K562 (cell line): ENCODE results near the gene ZNF468. TPM values are rescaled to one million over a fixed set of nuclear protein-coding genes. Genes with fewer than 3 reads are reported as not detected.

Experiments
- CREBBP ChIP-seq: IDR thresholded peaks from one replicate; pipeline ENCODE4 v1.6.1; 2012; ENCODE audit warnings: low read depth, mild to moderate bottlenecking, control low read depth, inconsistent platforms, low read length
- ELF4 ChIP-seq: fragments of 450-650 bp; formaldehyde crosslinking; IDR thresholded peaks from 2 replicates; pipeline ENCODE4 v1.4.0; 2022; ENCODE audit warnings: missing genetic modification characterization
- GTF2F1 ChIP-seq: IDR thresholded peaks from 2 replicates; pipeline ENCODE4 v1.6.1; 2011; ENCODE audit warnings: low read depth, low read length, improper control_type of control experiment
- HEY1 ChIP-seq: fragments of 250-450 bp; sonication (Bioruptor Pico); IDR thresholded peaks from 2 replicates; pipeline ENCODE4 v1.5.0; 2020; ENCODE audit warnings: mild to moderate bottlenecking, moderate library complexity, borderline replicate concordance
- HNRNPUL1 ChIP-seq: fragments of 200-400 bp; formaldehyde crosslinking; IDR thresholded peaks from 2 replicates; pipeline ENCODE4 v1.6.1; 2017; ENCODE audit warnings: low read length
- HOXB6 ChIP-seq: fragments of 250-450 bp; sonication (Bioruptor Pico); IDR thresholded peaks from 2 replicates; pipeline ENCODE4 v1.5.1; 2022; ENCODE audit warnings: mild to moderate bottlenecking, borderline replicate concordance
- MAZ ChIP-seq, 2 experiments: fragments of 450-650 bp in 1 of 2; sonication (generic) in 1 of 2; formaldehyde crosslinking; IDR thresholded peaks in 1 of 2; conservative IDR thresholded peaks in 1 of 2; 2 replicates each; pipeline versions ENCODE4 v1.4.0 to v1.5.0; 2020; ENCODE audit warnings: mild to moderate bottlenecking in 1 of 2, missing genetic modification reagents in 1 of 2
- NCOR1 ChIP-seq: fragments of 450-650 bp; IDR thresholded peaks from 2 replicates; pipeline ENCODE4 v1.6.1; 2016; ENCODE audit warnings: mild to moderate bottlenecking, moderate library complexity
- NUFIP1 ChIP-seq: fragments of 450-650 bp; IDR thresholded peaks from 2 replicates; pipeline ENCODE4 v1.6.1; 2018; ENCODE audit not compliant: partially characterized antibody
- PHB2 ChIP-seq: fragments of 450-650 bp; IDR thresholded peaks from 2 replicates; pipeline ENCODE4 v1.6.1; 2017; ENCODE audit warnings: low read depth
- RBFOX2 ChIP-seq: fragments of 200-400 bp; formaldehyde crosslinking; IDR thresholded peaks from 2 replicates; pipeline ENCODE4 v1.6.1; 2017; ENCODE audit warnings: low read depth, mild to moderate bottlenecking, low read length, moderate library complexity
- SIRT6 ChIP-seq: IDR thresholded peaks from one replicate; pipeline ENCODE4 v1.6.1; 2012; ENCODE audit warnings: low read depth, mild to moderate bottlenecking, control low read depth, inconsistent platforms, low read length, moderate library complexity
- SIX5 ChIP-seq, 2 experiments: IDR thresholded peaks; 2 replicates each; pipeline ENCODE4 v1.6.1; 2011; ENCODE audit warnings: low read length in 2 of 2, borderline replicate concordance in 1 of 2, low read depth in 1 of 2, mild to moderate bottlenecking in 1 of 2, moderate library complexity in 1 of 2; ENCODE audit not compliant: insufficient read depth in 1 of 2
- ZNF696 ChIP-seq: fragments of 250-450 bp; sonication (Bioruptor Pico); conservative IDR thresholded peaks from 2 replicates; pipeline ENCODE4 v1.4.0; 2020; ENCODE audit warnings: mild to moderate bottlenecking, moderate library complexity
- ZNF764 ChIP-seq: fragments of 250-450 bp; sonication (Bioruptor Pico); IDR thresholded peaks from 2 replicates; pipeline ENCODE4 v1.4.0; 2020; ENCODE audit warnings: low read depth, mild to moderate bottlenecking, moderate library complexity
- polyA plus RNA-seq, 8 experiments: library from polyadenylated mRNA; depleted of rRNA in 4 of 8; stranded (reverse) in 5 of 8; unstranded in 3 of 8; fragments of >200 nt; fragmentation: Nextera tagmentation in 2 of 8; fragmentation: Illumina TruSeq in 1 of 8; extraction: Ambion mirVana in 2 of 8; extraction: Trizol in 1 of 8; gene quantifications; 2 replicates each; pipeline versions ENCODE4 v1.2.1 to v1.2.3, GENCODE V29; 2011 to 2014; ENCODE audit warnings: inconsistent platforms in 1 of 8, missing spikeins in 1 of 8
- total RNA-seq, 7 experiments: library from RNA; depleted of rRNA in 6 of 7; stranded (reverse); fragments of >200 nt in 6 of 7; fragmentation: Illumina TruSeq in 2 of 7; extraction: Trizol in 2 of 7; gene quantifications; 2 replicates each; pipeline versions ENCODE4 v1.2.1 to v1.2.3, GENCODE V29; 2011 to 2021; ENCODE audit warnings: low replicate concordance in 1 of 7
- TF ChIP-seq, protein P1 (sequence below): fragments of 250-450 bp; sonication (Bioruptor Pico); IDR thresholded peaks from 2 replicates; pipeline ENCODE4 v1.5.0; 2021
- TF ChIP-seq, protein P2 (sequence below): fragments of 200-800 bp; sonication (Bioruptor generic); IDR thresholded peaks from 2 replicates; pipeline ENCODE4 v1.6.1; 2016; ENCODE audit warnings: missing genetic modification characterization, missing compliant biosample characterization
- TF ChIP-seq, protein P3 (sequence below): fragments of 450-650 bp; formaldehyde crosslinking; IDR thresholded peaks from 2 replicates; pipeline ENCODE4 v1.4.0; 2020; ENCODE audit warnings: mild to moderate bottlenecking, moderate library complexity

ZNF468 gene
- total and polyA plus RNA-seq, 9 of the 15 experiments (the other 6 are each of a cell fraction or from before 2014, with no cell fraction given) = 15.9 to 36.2 (median 23.2) TPM

DNA sequence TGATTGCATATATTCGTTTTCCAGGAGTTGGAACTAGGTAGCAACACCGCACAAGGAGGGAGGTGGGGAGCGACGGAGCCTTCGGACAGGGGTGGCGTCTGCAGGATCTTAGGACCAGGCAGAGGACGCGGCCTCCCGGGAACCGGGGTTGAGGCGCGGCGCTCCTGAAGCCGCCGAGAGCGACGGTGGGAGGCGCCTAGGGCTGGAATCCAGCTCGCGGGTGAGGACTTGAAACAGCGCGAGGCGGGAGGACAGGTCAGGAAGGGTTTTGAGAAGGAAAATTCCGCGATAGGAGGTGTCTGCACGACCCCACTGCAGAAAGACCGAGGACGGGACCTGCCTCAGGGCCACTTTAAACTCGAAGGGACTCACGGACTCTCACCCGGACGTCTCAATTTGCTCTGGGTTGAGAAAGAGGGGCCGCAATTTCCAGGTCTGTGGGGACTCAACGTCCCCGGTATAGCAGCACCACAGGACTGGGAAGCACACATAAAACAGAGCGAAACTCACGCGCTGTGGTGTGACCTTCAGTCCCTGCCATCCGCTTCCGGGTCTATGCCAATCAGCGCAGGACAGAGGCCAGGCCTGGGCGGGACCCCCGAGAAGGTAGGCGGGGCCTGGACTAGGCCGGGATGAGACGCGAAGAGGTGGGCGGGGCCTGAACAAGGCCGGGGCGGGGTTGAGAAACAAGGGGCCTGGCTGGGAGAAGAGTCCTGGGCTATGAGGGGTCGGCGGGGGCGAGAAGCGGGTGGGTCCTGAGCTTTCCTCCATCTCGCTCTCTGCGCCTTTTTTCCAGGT lies 39.9 kb upstream of the ZNF468 start, which contains the start of gene ZNF320 (continued):
- peak; percentile 90 for TF ChIP-seq RBFOX2
- TF ChIP-seq, protein P1, sequence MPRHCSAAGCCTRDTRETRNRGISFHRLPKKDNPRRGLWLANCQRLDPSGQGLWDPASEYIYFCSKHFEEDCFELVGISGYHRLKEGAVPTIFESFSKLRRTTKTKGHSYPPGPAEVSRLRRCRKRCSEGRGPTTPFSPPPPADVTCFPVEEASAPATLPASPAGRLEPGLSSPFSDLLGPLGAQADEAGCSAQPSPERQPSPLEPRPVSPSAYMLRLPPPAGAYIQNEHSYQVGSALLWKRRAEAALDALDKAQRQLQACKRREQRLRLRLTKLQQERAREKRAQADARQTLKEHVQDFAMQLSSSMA (CRISPR knock-in tag) = no peak
- no peak for TF ChIP-seq HOXB6
- no peak for TF ChIP-seq NCOR1
- TF ChIP-seq MAZ (CRISPR knock-in tag; conservative IDR thresholded peaks at IDR 0.05 in 1 of 2, IDR thresholded peaks at IDR 0.05 in 1 of 2) = peak in 1 of 2 experiments; percentile 34; a peak in 1 of 4 replicates
- TF ChIP-seq, protein P2, sequence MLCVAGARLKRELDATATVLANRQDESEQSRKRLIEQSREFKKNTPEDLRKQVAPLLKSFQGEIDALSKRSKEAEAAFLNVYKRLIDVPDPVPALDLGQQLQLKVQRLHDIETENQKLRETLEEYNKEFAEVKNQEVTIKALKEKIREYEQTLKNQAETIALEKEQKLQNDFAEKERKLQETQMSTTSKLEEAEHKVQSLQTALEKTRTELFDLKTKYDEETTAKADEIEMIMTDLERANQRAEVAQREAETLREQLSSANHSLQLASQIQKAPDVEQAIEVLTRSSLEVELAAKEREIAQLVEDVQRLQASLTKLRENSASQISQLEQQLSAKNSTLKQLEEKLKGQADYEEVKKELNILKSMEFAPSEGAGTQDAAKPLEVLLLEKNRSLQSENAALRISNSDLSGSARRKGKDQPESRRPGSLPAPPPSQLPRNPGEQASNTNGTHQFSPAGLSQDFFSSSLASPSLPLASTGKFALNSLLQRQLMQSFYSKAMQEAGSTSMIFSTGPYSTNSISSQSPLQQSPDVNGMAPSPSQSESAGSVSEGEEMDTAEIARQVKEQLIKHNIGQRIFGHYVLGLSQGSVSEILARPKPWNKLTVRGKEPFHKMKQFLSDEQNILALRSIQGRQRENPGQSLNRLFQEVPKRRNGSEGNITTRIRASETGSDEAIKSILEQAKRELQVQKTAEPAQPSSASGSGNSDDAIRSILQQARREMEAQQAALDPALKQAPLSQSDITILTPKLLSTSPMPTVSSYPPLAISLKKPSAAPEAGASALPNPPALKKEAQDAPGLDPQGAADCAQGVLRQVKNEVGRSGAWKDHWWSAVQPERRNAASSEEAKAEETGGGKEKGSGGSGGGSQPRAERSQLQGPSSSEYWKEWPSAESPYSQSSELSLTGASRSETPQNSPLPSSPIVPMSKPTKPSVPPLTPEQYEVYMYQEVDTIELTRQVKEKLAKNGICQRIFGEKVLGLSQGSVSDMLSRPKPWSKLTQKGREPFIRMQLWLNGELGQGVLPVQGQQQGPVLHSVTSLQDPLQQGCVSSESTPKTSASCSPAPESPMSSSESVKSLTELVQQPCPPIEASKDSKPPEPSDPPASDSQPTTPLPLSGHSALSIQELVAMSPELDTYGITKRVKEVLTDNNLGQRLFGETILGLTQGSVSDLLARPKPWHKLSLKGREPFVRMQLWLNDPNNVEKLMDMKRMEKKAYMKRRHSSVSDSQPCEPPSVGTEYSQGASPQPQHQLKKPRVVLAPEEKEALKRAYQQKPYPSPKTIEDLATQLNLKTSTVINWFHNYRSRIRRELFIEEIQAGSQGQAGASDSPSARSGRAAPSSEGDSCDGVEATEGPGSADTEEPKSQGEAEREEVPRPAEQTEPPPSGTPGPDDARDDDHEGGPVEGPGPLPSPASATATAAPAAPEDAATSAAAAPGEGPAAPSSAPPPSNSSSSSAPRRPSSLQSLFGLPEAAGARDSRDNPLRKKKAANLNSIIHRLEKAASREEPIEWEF (CRISPR knock-in tag) = no peak
- TF ChIP-seq, protein P3, sequence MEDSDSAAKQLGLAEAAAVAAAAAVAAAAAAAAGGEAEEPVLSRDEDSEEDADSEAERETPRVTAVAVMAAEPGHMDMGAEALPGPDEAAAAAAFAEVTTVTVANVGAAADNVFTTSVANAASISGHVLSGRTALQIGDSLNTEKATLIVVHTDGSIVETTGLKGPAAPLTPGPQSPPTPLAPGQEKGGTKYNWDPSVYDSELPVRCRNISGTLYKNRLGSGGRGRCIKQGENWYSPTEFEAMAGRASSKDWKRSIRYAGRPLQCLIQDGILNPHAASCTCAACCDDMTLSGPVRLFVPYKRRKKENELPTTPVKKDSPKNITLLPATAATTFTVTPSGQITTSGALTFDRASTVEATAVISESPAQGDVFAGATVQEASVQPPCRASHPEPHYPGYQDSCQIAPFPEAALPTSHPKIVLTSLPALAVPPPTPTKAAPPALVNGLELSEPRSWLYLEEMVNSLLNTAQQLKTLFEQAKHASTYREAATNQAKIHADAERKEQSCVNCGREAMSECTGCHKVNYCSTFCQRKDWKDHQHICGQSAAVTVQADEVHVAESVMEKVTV = no peak
- no peak for TF ChIP-seq PHB2
- no peak for TF ChIP-seq SIX5 (IDR thresholded peaks at IDR 0.05; ENCODE audit: borderline replicate concordance in 1 of 2, insufficient read depth in 1 of 2, low read depth in 1 of 2, low read length in 2 of 2)
- TF ChIP-seq HEY1 (CRISPR knock-in tag) = no peak
- TF ChIP-seq GTF2F1 = peak; percentile 54; the same call in 1 of the 2 replicates
- TF ChIP-seq SIRT6 = no peak
- no peak for TF ChIP-seq HNRNPUL1
- no peak for TF ChIP-seq ELF4
- TF ChIP-seq ZNF696 (CRISPR knock-in tag) = no peak
- no peak for TF ChIP-seq CREBBP
- TF ChIP-seq ZNF764 (CRISPR knock-in tag) = no peak
- TF ChIP-seq NUFIP1 = no peak
